CD4-positive, CD25-positive, alpha-beta regulatory T cell (primary cell): ENCODE measurements around the gene MSI2. TPM values are rescaled to one million over a fixed set of nuclear protein-coding genes. Genes with fewer than 3 reads are reported as not detected.

Experiments
- ATAC-seq, 2 donors: fragments of 150-1000 bp; cut with Tn5 transposase; one replicate each; pipeline ENCODE4 v1.10.0; 2021; ENCODE audit warnings: low read depth in 2 of 2, moderate number of reproducible peaks in 2 of 2, moderate library complexity in 1 of 2
- DNase-seq, 3 donors: peaks; one replicate each; pipeline versions ENCODE4 v3.0.0 to v3.0.0-alpha.2; 2012 to 2022; ENCODE audit warnings: mixed read lengths in 1 of 3
- H3K27ac ChIP-seq: one replicate; pipeline ENCODE4 v1.7.0; 2013; ENCODE audit warnings: mild to moderate bottlenecking, low read length; ENCODE audit not compliant: insufficient read depth, poor library complexity, severe bottlenecking
- H3K27me3 ChIP-seq: one replicate; pipeline ENCODE4 v1.7.0; 2013; ENCODE audit warnings: low read length; ENCODE audit not compliant: control insufficient read depth, insufficient read depth
- H3K36me3 ChIP-seq: one replicate; pipeline ENCODE4 v1.7.0; 2013; ENCODE audit warnings: mild to moderate bottlenecking, low read length, moderate library complexity; ENCODE audit not compliant: control insufficient read depth, insufficient read depth
- H3K4me1 ChIP-seq: 2 replicates; pipeline ENCODE4 v1.7.0; 2013; ENCODE audit warnings: mild to moderate bottlenecking, low read length; ENCODE audit not compliant: insufficient read depth, control insufficient read depth, poor library complexity, severe bottlenecking
- H3K4me3 ChIP-seq: one replicate; pipeline ENCODE4 v1.7.0; 2013; ENCODE audit warnings: low read depth, mild to moderate bottlenecking, low read length, moderate library complexity
- H3K9me3 ChIP-seq, 2 experiments: 1 replicate in 1 of 2; 2 replicates in 1 of 2; pipeline ENCODE4 v1.7.0; 2013; ENCODE audit warnings: low read length in 2 of 2, mild to moderate bottlenecking in 1 of 2, moderate library complexity in 1 of 2; ENCODE audit not compliant: control insufficient read depth in 2 of 2
- H3K27ac Mint-ChIP-seq, 3 donors: one replicate each; pipeline ENCODE4 v1.8.0; 2020 to 2022; ENCODE audit warnings: mild to moderate bottlenecking in 3 of 3, mixed read lengths in 3 of 3, moderate library complexity in 2 of 3
- H3K27me3 Mint-ChIP-seq: one replicate; pipeline ENCODE4 v1.8.0; 2022; ENCODE audit warnings: mild to moderate bottlenecking, mixed read lengths
- H3K36me3 Mint-ChIP-seq: one replicate; pipeline ENCODE4 v1.8.0; 2020; ENCODE audit warnings: mixed read lengths
- H3K4me1 Mint-ChIP-seq, 4 donors: one replicate each; pipeline ENCODE4 v1.8.0; 2020 to 2022; ENCODE audit warnings: mixed read lengths in 4 of 4, mild to moderate bottlenecking in 1 of 4
- H3K4me3 Mint-ChIP-seq, 4 donors: one replicate each; pipeline ENCODE4 v1.8.0; 2020 to 2022; ENCODE audit warnings: mild to moderate bottlenecking in 4 of 4, mixed read lengths in 4 of 4, moderate library complexity in 3 of 4
- H3K9me3 Mint-ChIP-seq, 7 donors: one replicate each; pipeline ENCODE4 v1.8.0; 2020 to 2022; ENCODE audit warnings: mixed read lengths in 7 of 7, mild to moderate bottlenecking in 3 of 7, moderate library complexity in 2 of 7
- polyA plus RNA-seq, 4 donors: library from polyadenylated mRNA; unstranded; fragments of 300-500 nt; fragmentation: Illumina TruSeq; gene quantifications; one replicate each; pipeline ENCODE4 v1.2.3, GENCODE V29; 2021
- total RNA-seq: library from RNA; stranded (reverse); gene quantifications from one replicate; pipeline ENCODE4 v1.2.3, GENCODE V29; 2022

MSI2 gene
- total and polyA plus RNA-seq, 5 donors from 2014 or later = 3.2 to 177 (median 3.4) TPM

DNA sequence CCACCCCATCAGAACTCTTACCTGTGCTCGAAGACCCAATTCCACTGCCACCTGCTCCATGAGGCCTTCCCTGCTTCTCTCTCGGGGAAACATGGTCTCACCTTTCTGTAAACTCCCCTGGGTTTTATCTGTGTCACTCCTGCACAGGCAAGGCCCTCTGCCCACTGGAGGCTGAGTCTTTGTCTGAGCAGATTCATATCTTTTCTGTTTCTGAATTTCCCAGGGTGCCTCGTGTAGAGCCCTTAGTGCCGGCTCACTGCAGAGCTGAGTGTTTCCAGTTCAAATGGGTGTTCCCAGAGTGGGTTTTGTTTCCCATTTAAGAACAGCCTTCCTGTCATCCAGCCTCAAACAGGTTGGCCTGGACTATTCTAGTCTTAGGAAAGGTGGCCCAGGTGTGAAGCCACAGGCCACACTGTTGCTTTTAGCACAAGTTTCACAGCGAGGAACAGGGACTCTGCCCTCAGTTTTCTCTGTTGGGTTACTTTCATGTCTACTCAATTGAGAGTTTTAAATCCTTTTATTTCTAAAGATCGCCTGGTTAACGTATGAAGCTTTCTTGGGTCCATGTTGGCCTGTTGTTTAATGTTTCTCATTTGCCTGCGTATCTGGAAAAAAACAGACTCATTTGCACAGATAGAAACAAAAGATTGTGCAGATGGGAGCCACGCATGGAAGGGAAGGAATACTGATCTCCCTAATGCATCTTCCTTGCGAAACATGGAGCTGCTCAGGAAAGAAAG is 228.7 kb downstream of the MSI2 start:
- Histone ChIP-seq H3K9me3 (no peaks in the 10 kb centered on the region), H3K27me3 (no peaks in the 10 kb centered on the region), H3K4me3 (peak overlapping the region; percentile 17), H3K36me3 (peaks cover 3% of the 10 kb centered on the region), H3K4me1 (peaks cover 25% of the 10 kb centered on the region), H3K27ac (no peak overlapping the region)
- peaks cover 4% of the 10 kb centered on the region for H3K36me3 Mint-ChIP-seq
- peak in 1 of 2 donors; percentile 7 for ATAC-seq
- peak overlapping the region in 2 of 4 donors; percentile 32 to 40 for H3K4me3 Mint-ChIP-seq
- no peak for DNase-seq
- peak overlapping the region in 2 of 3 donors; percentile 65 to 84 for H3K27ac Mint-ChIP-seq
- no peaks in the 10 kb centered on the region for H3K9me3 Mint-ChIP-seq
- H3K27me3 Mint-ChIP-seq = no peaks in the 10 kb centered on the region
- H3K4me1 Mint-ChIP-seq = peaks cover 17 to 92% (median 72%) of the 10 kb centered on the region in 4 donors

DNA sequence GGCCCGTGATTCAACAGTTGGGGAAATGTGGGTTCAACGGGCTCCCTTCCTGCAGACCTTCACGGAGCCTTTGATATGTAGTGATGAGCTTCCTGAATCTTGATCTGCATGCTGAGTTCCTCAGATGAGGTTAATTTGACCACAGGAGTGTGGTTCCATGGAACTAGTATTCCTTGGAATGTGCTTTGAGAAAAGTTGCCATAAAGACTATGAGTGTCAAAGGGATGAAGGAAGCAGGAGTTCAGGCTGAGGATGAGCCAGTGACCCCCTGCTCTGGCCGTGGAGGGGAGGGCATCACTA is 229.2 kb downstream of the MSI2 start:
- Histone ChIP-seq H3K4me3 (peak overlapping the region; percentile 17), H3K27me3 (no peaks in the 10 kb centered on the region), H3K9me3 (no peaks in the 10 kb centered on the region), H3K36me3 (peaks cover 3% of the 10 kb centered on the region), H3K4me1 (peaks cover 21% of the 10 kb centered on the region), H3K27ac (no peak overlapping the region)
- Mint-ChIP-seq H3K27ac (peak overlapping the region; percentile 65 to 84 (median 70)), H3K9me3 (no peaks in the 10 kb centered on the region), H3K4me3 (peak overlapping the region in 2 of 4 donors; percentile 20 to 32), H3K27me3 (no peaks in the 10 kb centered on the region), H3K4me1 (peaks cover 21 to 91% (median 71%) of the 10 kb centered on the region in 4 donors), H3K36me3 (peaks cover 4% of the 10 kb centered on the region)
- DNase-seq (no peak), ATAC-seq (no peak)

DNA sequence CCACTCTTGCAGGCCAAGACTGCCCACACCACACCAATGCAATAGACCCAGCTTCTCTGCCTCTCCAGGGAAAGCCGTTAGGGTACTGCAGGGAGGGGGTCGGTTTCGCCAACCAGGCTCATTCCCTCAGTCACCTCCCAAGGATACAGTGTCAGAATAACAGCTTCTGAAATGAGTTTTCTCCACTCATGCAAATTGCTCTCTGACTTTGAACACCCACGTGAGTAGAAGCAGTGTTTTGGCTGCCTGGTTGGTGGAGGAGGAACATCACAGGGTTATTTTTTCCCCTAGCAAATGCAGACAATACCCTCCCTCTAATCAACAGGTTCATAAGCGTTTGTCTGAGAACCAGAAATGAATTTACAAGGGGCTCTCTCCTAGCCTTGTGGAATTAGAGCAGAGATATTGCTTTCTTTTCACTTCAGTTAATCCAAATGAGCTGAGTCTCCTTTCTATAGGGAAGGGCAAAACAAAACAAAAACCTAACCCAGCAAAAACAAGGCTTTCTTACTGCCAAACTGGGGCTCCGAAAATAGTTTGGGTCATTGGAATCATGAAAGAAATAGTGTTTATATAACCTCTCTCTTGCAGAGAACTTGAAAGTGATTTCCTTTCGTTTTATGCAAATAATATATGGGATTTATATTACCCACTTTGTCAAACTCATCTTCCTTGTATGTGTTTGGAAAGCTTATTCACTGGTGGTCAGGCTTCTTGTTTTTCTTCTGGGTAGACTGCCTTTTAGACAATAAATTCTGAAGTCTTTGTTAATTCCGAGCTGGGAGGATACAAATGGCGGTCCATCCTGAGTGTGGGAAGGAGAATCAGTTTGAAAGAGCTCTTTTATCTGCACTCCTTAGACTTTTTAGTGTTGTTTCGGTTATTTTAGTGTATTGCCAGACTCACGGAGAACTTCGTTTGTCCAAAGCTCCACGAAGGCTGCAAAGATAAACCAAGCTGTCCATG is 229.9 kb downstream of the MSI2 start:
- H3K27me3 ChIP-seq = no peaks in the 10 kb centered on the region
- Mint-ChIP-seq H3K36me3 (peaks cover 4% of the 10 kb centered on the region), H3K4me1 (peaks cover 21 to 89% (median 66%) of the 10 kb centered on the region in 4 donors), H3K27ac (peak overlapping the region; percentile 70 to 84 (median 84)), H3K27me3 (no peaks in the 10 kb centered on the region), H3K9me3 (no peaks in the 10 kb centered on the region), H3K4me3 (peak overlapping the region; percentile 22 to 63 (median 46))
- no peaks in the 10 kb centered on the region for H3K9me3 ChIP-seq
- H3K4me3 ChIP-seq = peak overlapping the region; percentile 17
- peaks cover 23% of the 10 kb centered on the region for H3K4me1 ChIP-seq
- no peak overlapping the region for H3K27ac ChIP-seq
- DNase-seq (no peak), ATAC-seq (no peak)
- peaks cover 3% of the 10 kb centered on the region for H3K36me3 ChIP-seq

DNA sequence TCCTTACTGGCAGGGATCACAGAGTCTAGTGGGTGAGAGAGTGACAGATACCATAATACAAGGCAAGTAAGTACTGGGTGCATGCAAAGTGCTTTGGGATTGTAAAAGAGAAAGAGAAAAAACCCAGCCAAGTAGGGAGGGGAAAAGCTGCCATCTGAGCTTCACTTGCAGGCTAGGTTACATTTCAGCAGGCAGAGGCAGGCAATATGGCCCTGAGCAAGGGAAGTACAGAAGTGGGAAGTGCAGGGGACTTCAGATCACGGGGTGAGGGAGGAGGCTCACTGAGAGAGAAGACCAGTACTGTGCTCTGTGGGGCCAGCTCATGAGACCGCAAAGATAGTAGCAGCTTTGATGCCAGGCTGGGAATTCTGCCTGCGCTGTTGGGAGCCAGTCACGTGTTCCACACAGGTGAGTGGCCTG is 230.6 kb downstream of the MSI2 start:
- peaks cover 21 to 90% (median 65%) of the 10 kb centered on the region in 4 donors for H3K4me1 Mint-ChIP-seq
- no peaks in the 10 kb centered on the region for H3K9me3 ChIP-seq
- H3K27ac Mint-ChIP-seq = peak overlapping the region in 2 of 3 donors; percentile 84
- peak overlapping the region; percentile 22 to 63 (median 46) for H3K4me3 Mint-ChIP-seq
- H3K9me3 Mint-ChIP-seq = no peaks in the 10 kb centered on the region
- DNase-seq (no peak), ATAC-seq (no peak)
- peaks cover 3% of the 10 kb centered on the region for H3K36me3 ChIP-seq
- peaks cover 23% of the 10 kb centered on the region for H3K4me1 ChIP-seq
- peaks cover 4% of the 10 kb centered on the region for H3K36me3 Mint-ChIP-seq
- H3K4me3 ChIP-seq = no peak overlapping the region
- no peaks in the 10 kb centered on the region for H3K27me3 Mint-ChIP-seq
- no peak overlapping the region for H3K27ac ChIP-seq
- H3K27me3 ChIP-seq = no peaks in the 10 kb centered on the region

DNA sequence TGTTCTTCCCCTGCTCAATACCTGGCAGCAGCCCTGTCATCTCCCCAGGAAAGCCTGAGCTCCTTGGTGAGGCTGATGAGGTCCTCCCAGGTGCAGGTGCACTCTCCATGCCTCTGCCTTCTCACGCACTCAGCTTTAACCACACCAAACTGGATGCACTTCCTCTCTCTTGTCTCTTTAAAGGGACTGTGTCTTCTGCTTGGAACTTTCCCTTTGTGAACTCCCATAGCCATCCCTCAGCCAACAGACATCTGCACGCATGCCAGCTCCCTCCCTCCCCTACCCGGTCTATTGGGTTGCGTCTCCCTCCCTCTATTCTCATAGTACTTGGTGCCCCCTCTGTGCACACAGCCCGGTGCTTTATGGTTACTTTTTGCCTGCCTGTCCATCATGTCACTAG is 231.2 kb downstream of the MSI2 start:
- peaks cover 22% of the 10 kb centered on the region for H3K4me1 ChIP-seq
- peaks cover 3% of the 10 kb centered on the region for H3K36me3 ChIP-seq
- peak overlapping the region in 2 of 4 donors; percentile 51 to 58 for H3K4me3 Mint-ChIP-seq
- no peak overlapping the region for H3K27ac ChIP-seq
- no peaks in the 10 kb centered on the region for H3K9me3 Mint-ChIP-seq
- no peaks in the 10 kb centered on the region for H3K27me3 ChIP-seq
- ATAC-seq (no peak), DNase-seq (no peak)
- peaks cover 21 to 93% (median 66%) of the 10 kb centered on the region in 4 donors for H3K4me1 Mint-ChIP-seq
- no peaks in the 10 kb centered on the region for H3K9me3 ChIP-seq
- H3K27me3 Mint-ChIP-seq = no peaks in the 10 kb centered on the region
- peak overlapping the region in 2 of 3 donors; percentile 51 to 84 for H3K27ac Mint-ChIP-seq
- H3K4me3 ChIP-seq = no peak overlapping the region
- peaks cover 4% of the 10 kb centered on the region for H3K36me3 Mint-ChIP-seq

DNA sequence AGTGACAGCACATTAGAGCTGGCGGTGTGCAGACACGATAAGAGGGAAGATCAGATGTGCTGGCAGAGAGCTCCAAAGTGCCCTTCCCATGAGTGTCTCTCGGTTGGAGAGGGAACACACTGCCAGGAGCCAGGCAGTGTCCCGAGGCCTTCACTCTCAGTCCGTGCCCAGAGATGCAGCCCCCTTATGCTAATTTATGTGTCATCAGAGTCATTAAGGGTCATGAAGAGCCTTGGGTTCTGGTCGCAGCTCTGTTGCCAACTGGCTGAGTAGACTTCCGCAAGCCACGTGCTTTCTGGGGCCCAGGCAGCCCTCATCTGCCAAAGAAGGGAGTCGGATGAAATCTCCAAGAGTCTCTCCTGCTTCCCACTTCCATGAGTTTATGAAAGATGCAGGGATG is 232.5 kb downstream of the MSI2 start:
- Histone ChIP-seq H3K27me3 (no peaks in the 10 kb centered on the region), H3K27ac (no peak overlapping the region), H3K4me3 (no peak overlapping the region), H3K9me3 (no peaks in the 10 kb centered on the region), H3K36me3 (peaks cover 3% of the 10 kb centered on the region), H3K4me1 (peaks cover 22% of the 10 kb centered on the region)
- no peak overlapping the region for H3K27ac Mint-ChIP-seq
- peaks cover 19 to 92% (median 61%) of the 10 kb centered on the region in 4 donors for H3K4me1 Mint-ChIP-seq
- peaks cover 4% of the 10 kb centered on the region for H3K36me3 Mint-ChIP-seq
- ATAC-seq (no peak), DNase-seq (no peak)
- H3K4me3 Mint-ChIP-seq = no peak overlapping the region
- no peaks in the 10 kb centered on the region for H3K27me3 Mint-ChIP-seq
- no peaks in the 10 kb centered on the region for H3K9me3 Mint-ChIP-seq

DNA sequence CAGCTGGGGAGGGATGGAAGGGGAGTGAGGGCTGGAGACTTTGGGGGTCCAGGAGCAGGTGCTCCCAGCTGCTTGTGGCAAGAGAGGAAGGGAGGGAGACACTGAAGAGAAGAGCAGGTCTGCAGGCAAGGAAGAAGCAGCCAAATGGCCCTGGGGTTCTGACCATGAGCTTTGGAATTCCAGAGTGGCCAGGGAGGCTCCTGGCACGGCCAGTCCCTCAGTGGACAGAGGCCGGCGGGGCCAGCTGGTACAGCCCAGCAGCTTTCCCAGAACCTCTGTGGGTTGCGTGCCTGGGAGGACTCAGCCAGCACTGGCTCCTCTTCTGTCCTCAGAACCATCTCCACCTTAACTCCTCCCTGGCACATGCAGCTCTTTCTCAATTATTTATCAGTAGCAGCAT is 233.0 kb downstream of the MSI2 start:
- no peak for ATAC-seq
- H3K4me3 ChIP-seq = no peak overlapping the region
- Mint-ChIP-seq H3K27me3 (no peaks in the 10 kb centered on the region), H3K27ac (no peak overlapping the region), H3K4me1 (peaks cover 19 to 91% (median 63%) of the 10 kb centered on the region in 4 donors), H3K36me3 (peaks cover 4% of the 10 kb centered on the region), H3K4me3 (no peak overlapping the region), H3K9me3 (no peaks in the 10 kb centered on the region)
- peaks cover 22% of the 10 kb centered on the region for H3K4me1 ChIP-seq
- H3K27me3 ChIP-seq = no peaks in the 10 kb centered on the region
- H3K36me3 ChIP-seq = peaks cover 3% of the 10 kb centered on the region
- H3K9me3 ChIP-seq = no peaks in the 10 kb centered on the region
- H3K27ac ChIP-seq = no peak overlapping the region
- DNase-seq = no peak
